AML-193 (cell line): Measurements from ENCODE around the gene KCNJ4.
"Not testable (repeated sequence)": the region's sequence is repeated elsewhere in the genome, so short reads cannot be mapped to it uniquely, and the experiment has no call there.

ENCODE experiments used
- DNase-seq, 2 experiments: peaks; one replicate each; lab custom pipeline; 2025; lab: John Stamatoyannopoulos, UW

The KCNJ4 gene

GRCh38 chr22:38470179-38470578 is 15.2 kb upstream of the KCNJ4 start:
- not testable (repeated sequence) for DNase-seq

GRCh38 chr22:38469306-38469781 is 14.3 kb upstream of the KCNJ4 start:
- no peak for DNase-seq

GRCh38 chr22:38468443-38469305 is 13.7 kb upstream of the KCNJ4 start:
- no peak for DNase-seq

- no peak for DNase-seq
These were observed 13.0 kb upstream of the KCNJ4 start, which contains the start of gene KDELR3 for GRCh38 chr22:38467904-38468442. TSS of gene KDELR3 (plus strand) at chr22:38468096. CDS start at chr22:38468234, 138 bp downstream.

- no peak for DNase-seq
These were observed 12.5 kb upstream of the KCNJ4 start for GRCh38 chr22:38467438-38467903.

- DNase-seq = no peak
These were observed 10.9 kb upstream of the KCNJ4 start for GRCh38 chr22:38465673-38466490.

GRCh38 chr22:38464992-38465672 is 10.1 kb upstream of the KCNJ4 start:
- no peak for DNase-seq

GRCh38 chr22:38462960-38463784 is 8.2 kb upstream of the KCNJ4 start:
- DNase-seq = no peak

GRCh38 chr22:38461414-38462081 is 6.5 kb upstream of the KCNJ4 start:
- peak; percentile 9 to 17 for DNase-seq

- DNase-seq = no peak
These were observed 6.0 kb upstream of the KCNJ4 start for GRCh38 chr22:38461057-38461413.

GRCh38 chr22:38460426-38460840 is 5.4 kb upstream of the KCNJ4 start:
- no peak for DNase-seq

- no peak for DNase-seq
These were observed 2.1 kb upstream of the KCNJ4 start for GRCh38 chr22:38456841-38457699.

- DNase-seq = no peak
These were observed 1.4 kb upstream of the KCNJ4 start for GRCh38 chr22:38456272-38456835.

- DNase-seq = no peak
These were observed 702 bp upstream of the KCNJ4 start for GRCh38 chr22:38455530-38456271.

- no peak for DNase-seq
These were observed 485 bp downstream of the KCNJ4 start for GRCh38 chr22:38454353-38455075.

GRCh38 chr22:38453996-38454352 is 1.0 kb downstream of the KCNJ4 start:
- no peak for DNase-seq

- no peak for DNase-seq
These were observed 1.8 kb downstream of the KCNJ4 start for GRCh38 chr22:38453066-38453672.
